Sigmoid colon (tissue), 4 donors: Measurements from ENCODE around the gene KCNJ16.

Source experiments
- EP300 ChIP-seq, 4 donors: sonication (generic); formaldehyde crosslinking; IDR thresholded peaks; one replicate each; pipeline ENCODE4 v1.6.1; 2017; ENCODE audit warnings: antibody characterized with exemption in 4 of 4
- POLR2A ChIP-seq, 2 donors: fragments of 450-650 bp; IDR thresholded peaks; one replicate each; pipeline ENCODE4 v1.6.1; 2016; ENCODE audit warnings: antibody characterized with exemption in 2 of 2, mild to moderate bottlenecking in 2 of 2, moderate library complexity in 2 of 2
- POLR2AphosphoS5 ChIP-seq, 4 donors: sonication (generic); formaldehyde crosslinking; IDR thresholded peaks; one replicate each; pipeline ENCODE4 v1.6.1; 2017; ENCODE audit warnings: antibody characterized with exemption in 4 of 4
- TF ChIP-seq, protein P1 (sequence below), 4 experiments: fragments of 450-650 bp in 3 of 4; fragments of 200-600 bp in 1 of 4; IDR thresholded peaks; one replicate each; pipeline ENCODE4 v1.5.1; 2016 to 2019; ENCODE audit warnings: antibody characterized with exemption in 4 of 4, mild to moderate bottlenecking in 3 of 4, moderate library complexity in 2 of 4

DNA sequence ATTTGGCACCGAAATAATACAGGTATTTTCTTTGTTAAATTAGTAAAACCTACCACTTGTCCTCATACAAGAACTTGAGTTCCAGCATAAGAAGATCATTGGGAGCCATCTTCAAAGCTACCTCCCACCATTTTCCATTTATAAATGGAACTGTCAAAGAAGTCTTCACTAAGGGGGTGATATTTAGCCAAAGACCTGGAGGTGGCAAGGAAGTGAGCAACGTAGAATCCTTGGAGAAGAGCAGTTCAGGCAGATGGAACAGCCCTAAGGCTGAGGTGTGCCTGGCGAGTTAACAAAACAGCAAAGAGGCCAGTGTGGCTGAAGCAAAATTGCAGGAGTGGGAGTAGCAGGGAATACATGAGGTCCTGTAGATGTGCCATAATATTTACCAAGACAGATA is 1.8 kb downstream of the KCNJ16 start:
- TF ChIP-seq, protein P1, sequence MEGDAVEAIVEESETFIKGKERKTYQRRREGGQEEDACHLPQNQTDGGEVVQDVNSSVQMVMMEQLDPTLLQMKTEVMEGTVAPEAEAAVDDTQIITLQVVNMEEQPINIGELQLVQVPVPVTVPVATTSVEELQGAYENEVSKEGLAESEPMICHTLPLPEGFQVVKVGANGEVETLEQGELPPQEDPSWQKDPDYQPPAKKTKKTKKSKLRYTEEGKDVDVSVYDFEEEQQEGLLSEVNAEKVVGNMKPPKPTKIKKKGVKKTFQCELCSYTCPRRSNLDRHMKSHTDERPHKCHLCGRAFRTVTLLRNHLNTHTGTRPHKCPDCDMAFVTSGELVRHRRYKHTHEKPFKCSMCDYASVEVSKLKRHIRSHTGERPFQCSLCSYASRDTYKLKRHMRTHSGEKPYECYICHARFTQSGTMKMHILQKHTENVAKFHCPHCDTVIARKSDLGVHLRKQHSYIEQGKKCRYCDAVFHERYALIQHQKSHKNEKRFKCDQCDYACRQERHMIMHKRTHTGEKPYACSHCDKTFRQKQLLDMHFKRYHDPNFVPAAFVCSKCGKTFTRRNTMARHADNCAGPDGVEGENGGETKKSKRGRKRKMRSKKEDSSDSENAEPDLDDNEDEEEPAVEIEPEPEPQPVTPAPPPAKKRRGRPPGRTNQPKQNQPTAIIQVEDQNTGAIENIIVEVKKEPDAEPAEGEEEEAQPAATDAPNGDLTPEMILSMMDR (IDR thresholded peaks at IDR 0.05), result no peak
- TF ChIP-seq EP300 (IDR thresholded peaks at IDR 0.05) (no peak), POLR2A (IDR thresholded peaks at IDR 0.05) (no peak), POLR2AphosphoS5 (IDR thresholded peaks at IDR 0.05) (no peak)
